Uterus (tissue), 2 donors: ENCODE results near the gene CLASRP.

Source experiments
- CTCF ChIP-seq, 4 experiments: fragments of 200-600 bp in 2 of 4; fragments of 450-650 bp in 2 of 4; sonication (generic) in 2 of 4; IDR thresholded peaks; one replicate each; pipeline ENCODE4 v1.5.1; 2016 to 2019; ENCODE audit warnings: antibody characterized with exemption in 4 of 4, mild to moderate bottlenecking in 2 of 4, moderate library complexity in 1 of 4
- POLR2A ChIP-seq, 2 donors: fragments of 450-650 bp; IDR thresholded peaks; one replicate each; pipeline ENCODE4 v1.6.1; 2016; ENCODE audit warnings: antibody characterized with exemption in 2 of 2, mild to moderate bottlenecking in 1 of 2, moderate library complexity in 1 of 2

DNA sequence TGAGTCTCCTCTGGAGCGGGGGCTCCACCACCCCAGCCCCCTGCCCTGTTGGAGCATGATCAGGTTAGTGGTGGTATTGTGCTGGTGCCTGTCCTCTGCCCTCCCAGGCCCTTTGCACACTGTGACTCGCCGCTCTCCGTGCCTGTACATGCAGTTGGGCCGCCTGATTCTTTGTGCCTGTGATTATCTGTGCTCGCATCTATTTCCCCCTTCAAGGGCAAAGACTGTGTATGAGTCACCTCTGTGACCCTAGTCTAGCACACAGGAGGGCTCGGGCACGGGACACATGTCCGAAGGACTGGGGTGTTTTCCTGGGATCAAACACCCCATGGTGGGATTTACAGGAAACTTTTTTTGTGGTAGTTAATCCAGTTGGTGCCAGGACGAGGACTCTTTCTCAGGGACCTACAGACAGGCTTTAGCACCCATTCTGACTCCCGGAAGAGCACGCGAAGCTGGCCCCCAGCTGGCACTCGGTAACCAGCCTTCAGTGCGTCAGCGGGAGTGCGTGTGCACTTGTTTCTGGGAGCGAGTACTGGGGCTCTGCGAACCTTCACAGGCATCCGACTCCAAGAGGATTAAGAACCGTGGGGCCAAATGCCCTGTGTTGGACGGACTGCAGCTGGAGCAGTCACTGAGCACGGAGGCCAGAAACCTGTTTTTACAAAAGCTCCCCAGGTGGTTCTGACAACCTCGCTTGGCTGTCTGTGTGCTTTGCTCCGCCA lies 60.8 kb downstream of the CLASRP start:
- no peak for TF ChIP-seq CTCF (IDR thresholded peaks at IDR 0.05)
- TF ChIP-seq POLR2A (IDR thresholded peaks at IDR 0.05), result no peak
